ENCODE measurements around the gene TBC1D23.
A peak's percentile ranks its signal among the peaks of the same experiment; 100 is the strongest.

DNA sequence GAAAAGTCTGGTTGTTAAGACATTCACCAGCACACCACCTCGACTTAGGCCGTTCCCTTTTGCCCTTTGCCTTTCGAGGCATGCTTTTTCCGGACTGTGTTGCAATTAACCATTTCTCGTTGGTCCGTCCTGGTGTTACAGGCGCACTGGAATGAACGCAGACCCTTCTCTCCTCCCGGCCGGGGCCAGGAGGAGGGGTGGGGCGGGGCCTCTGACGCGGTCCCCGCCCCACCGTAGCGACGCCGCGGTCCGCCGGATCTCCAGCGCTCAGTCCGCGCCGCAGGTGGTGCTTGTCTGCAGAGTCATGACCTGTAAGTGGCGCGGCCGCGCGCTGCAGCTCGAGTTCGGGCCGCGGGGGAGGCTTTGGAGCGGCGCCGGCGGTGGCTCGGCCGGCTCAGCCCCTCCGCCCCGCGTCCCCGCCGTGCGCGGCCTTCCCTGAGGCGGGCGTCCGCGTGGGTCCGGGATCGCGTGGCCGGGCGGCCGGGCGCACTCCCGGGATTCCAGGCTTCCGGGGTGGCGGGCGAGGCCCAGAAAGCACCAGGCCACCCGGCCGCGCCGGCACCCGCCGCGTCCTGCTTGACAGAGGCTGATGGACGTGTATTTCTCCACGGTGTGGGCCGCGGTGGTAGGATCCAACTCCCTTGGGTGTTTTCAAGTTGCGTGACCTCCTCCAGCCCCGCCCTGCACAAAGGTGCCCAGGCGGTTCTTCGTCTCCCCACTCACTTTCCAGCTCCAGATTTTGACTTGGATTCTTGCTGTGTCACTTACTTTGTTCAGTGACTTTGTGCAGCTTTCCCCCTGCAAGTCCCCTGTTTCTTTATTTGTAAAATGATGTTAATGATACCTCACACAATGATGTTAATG, 73.9 kb downstream of the TBC1D23 start, which contains the start of gene NIT2:
- TF ChIP-seq EZH2 (IDR thresholded peaks at IDR 0.05) (no peak), POLR2AphosphoS5 (IDR thresholded peaks at IDR 0.05; ENCODE audit: borderline replicate concordance, low read depth, low read length) (peak; percentile 55), FOXP2 (optimal IDR thresholded peaks at IDR 0.05; ENCODE audit: control extremely low read depth, extremely low read length, insufficient read depth) (no peak)
